HEK293 (cell line): ENCODE data around the gene YPEL5.
"Not testable (repeated sequence)": the region's sequence is repeated elsewhere in the genome, so short reads cannot be mapped to it uniquely, and the experiment has no call there.

ENCODE experiments used
- CTCF ChIA-PET: fragments of 350-600 bp; formaldehyde crosslinking; extraction: SDS; loops from one replicate; lab custom pipeline; 2021; ENCODE audit warnings: antibody characterized with exemption; lab: Yijun Ruan, JAX
- POLR2A ChIA-PET: fragments of 300-600 bp; formaldehyde crosslinking; extraction: SDS; loops from one replicate; lab custom pipeline; 2020; ENCODE audit warnings: antibody characterized with exemption, inconsistent platforms; lab: Yijun Ruan, JAX
- H3K27ac ChIP-seq: fragments of 200-500 bp; sonication (Bioruptor generic); 2 replicates; pipeline ENCODE4 v1.5.1; 2014; ENCODE audit warnings: low read depth, low read length, control low read depth, inconsistent platforms; ENCODE audit errors: extremely low read depth
- H3K36me3 ChIP-seq, 2 experiments: fragments of 200-500 bp in 1 of 2; sonication (Bioruptor generic) in 1 of 2; 1 replicate in 1 of 2; 2 replicates in 1 of 2; pipeline ENCODE4 v1.5.1; 2014 to 2017; ENCODE audit warnings: inconsistent platforms in 2 of 2, low read length in 2 of 2; ENCODE audit not compliant: control insufficient read depth in 2 of 2, insufficient read depth in 1 of 2
- H3K4me1 ChIP-seq: fragments of 200-500 bp; sonication (Bioruptor generic); 2 replicates; pipeline ENCODE4 v1.5.1; 2014; ENCODE audit warnings: mild to moderate bottlenecking, low read length, inconsistent platforms; ENCODE audit not compliant: control insufficient read depth, insufficient read depth
- H3K4me3 ChIP-seq: 2 replicates; pipeline ENCODE4 v1.5.1; 2011; ENCODE audit warnings: low read depth, mild to moderate bottlenecking, control low read depth, low read length, moderate library complexity
- H3K9me3 ChIP-seq: fragments of 200-500 bp; sonication (Bioruptor generic); 2 replicates; pipeline ENCODE4 v1.5.1; 2014; ENCODE audit warnings: low read depth, low read length, inconsistent platforms; ENCODE audit not compliant: control insufficient read depth, insufficient read depth
- GLI2 ChIP-seq: fragments of 450-650 bp; formaldehyde crosslinking; IDR thresholded peaks from 2 replicates; pipeline ENCODE4; 2017; ENCODE audit warnings: missing biosample characterization, missing genetic modification characterization, low read depth, borderline replicate concordance
- GLIS2 ChIP-seq: fragments of 450-650 bp; formaldehyde crosslinking; IDR thresholded peaks from 2 replicates; pipeline ENCODE4 v1.5.1; 2016; ENCODE audit warnings: missing biosample characterization, missing genetic modification characterization
- KLF10 ChIP-seq: fragments of 450-650 bp; IDR thresholded peaks from 2 replicates; pipeline ENCODE4 v1.5.1; 2018; ENCODE audit warnings: missing biosample characterization, mild to moderate bottlenecking, missing genetic modification characterization
- REPIN1 ChIP-seq: fragments of 450-650 bp; formaldehyde crosslinking; IDR thresholded peaks from 2 replicates; pipeline ENCODE4 v1.5.1; 2017; ENCODE audit warnings: missing biosample characterization, missing genetic modification characterization, low read depth
- SCRT1 ChIP-seq: fragments of 450-650 bp; formaldehyde crosslinking; IDR thresholded peaks from 2 replicates; pipeline ENCODE4 v1.5.1; 2016; ENCODE audit warnings: missing biosample characterization, missing genetic modification characterization, borderline replicate concordance
- SETDB1 ChIP-seq: IDR thresholded peaks from one replicate; pipeline ENCODE4 v1.6.1; 2017; ENCODE audit warnings: mild to moderate bottlenecking, low read length, moderate library complexity, mixed read lengths; ENCODE audit not compliant: insufficient read length
- SP3 ChIP-seq: fragments of 450-650 bp; formaldehyde crosslinking; IDR thresholded peaks from 2 replicates; pipeline ENCODE4 v1.5.1; 2016; ENCODE audit warnings: missing biosample characterization, missing genetic modification characterization
- ZBTB20 ChIP-seq: fragments of 450-650 bp; formaldehyde crosslinking; IDR thresholded peaks from 2 replicates; pipeline ENCODE4 v1.5.1; 2016; ENCODE audit warnings: missing biosample characterization, missing genetic modification characterization
- ZBTB48 ChIP-seq: fragments of 450-650 bp; formaldehyde crosslinking; IDR thresholded peaks from 2 replicates; pipeline ENCODE4 v1.5.1; 2016; ENCODE audit warnings: missing biosample characterization, missing genetic modification characterization
- ZFHX2 ChIP-seq: fragments of 450-650 bp; formaldehyde crosslinking; conservative IDR thresholded peaks from 2 replicates; pipeline ENCODE4 v1.5.1; 2016; ENCODE audit warnings: missing biosample characterization, missing genetic modification characterization
- ZNF366 ChIP-seq: fragments of 450-650 bp; formaldehyde crosslinking; conservative IDR thresholded peaks from 2 replicates; pipeline ENCODE4 v1.5.1; 2016; ENCODE audit warnings: missing biosample characterization, missing genetic modification characterization
- ZNF394 ChIP-seq: fragments of 450-650 bp; formaldehyde crosslinking; IDR thresholded peaks from 2 replicates; pipeline ENCODE4 v1.5.1; 2016; ENCODE audit warnings: missing biosample characterization, missing genetic modification characterization, mild to moderate bottlenecking, moderate library complexity, borderline replicate concordance
- ZNF791 ChIP-seq: fragments of 450-650 bp; formaldehyde crosslinking; IDR thresholded peaks from 2 replicates; pipeline ENCODE4 v1.5.1; 2016; ENCODE audit warnings: missing biosample characterization, missing genetic modification characterization
- TF ChIP-seq, protein P1 (sequence below): fragments of 450-650 bp; formaldehyde crosslinking; IDR thresholded peaks from 2 replicates; pipeline ENCODE4 v1.5.1; 2016; ENCODE audit warnings: missing biosample characterization, missing genetic modification characterization
- TF ChIP-seq, protein P2 (sequence below): fragments of 450-650 bp; IDR thresholded peaks from 2 replicates; pipeline ENCODE4 v1.5.1; 2018; ENCODE audit warnings: missing biosample characterization, mild to moderate bottlenecking, missing genetic modification characterization
- TF ChIP-seq, protein P3 (sequence below): fragments of 450-650 bp; formaldehyde crosslinking; IDR thresholded peaks from 2 replicates; pipeline ENCODE4 v1.5.1; 2016; ENCODE audit warnings: missing biosample characterization, missing genetic modification characterization

YPEL5 gene

DNA sequence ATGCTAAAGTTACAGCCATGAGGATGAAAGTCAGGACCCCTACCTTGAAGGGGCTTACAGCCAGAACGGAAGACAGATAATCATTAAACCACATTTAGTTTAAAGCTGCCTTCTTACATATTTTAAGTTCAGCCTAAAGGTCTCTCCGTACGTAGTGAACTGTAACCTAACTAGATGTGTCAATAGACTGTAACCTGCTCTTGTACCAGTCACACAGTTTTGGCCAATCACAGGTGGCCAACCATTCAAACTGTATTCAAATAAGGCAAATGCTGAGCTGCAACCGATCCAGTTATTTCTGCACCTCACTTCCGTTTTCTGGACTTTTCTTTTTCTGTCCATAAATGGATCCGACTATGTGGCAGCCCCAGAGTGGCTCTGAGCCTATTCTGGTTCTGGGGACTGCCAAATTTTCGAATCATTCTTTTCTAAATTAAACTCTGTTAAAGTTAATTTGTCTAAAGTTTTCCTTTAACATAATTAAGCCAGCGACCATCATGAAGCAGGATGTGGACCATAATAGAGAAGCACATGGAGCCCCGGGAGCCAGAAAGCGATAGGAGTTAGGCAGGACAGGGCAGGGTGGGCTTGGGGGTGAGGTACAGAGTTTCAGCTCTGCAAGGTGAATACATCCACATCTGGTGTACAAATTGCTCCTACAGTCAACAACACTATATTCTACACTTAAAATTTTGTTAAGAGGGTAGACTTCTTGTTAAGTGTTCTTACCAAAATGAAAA is 48.4 kb upstream of the YPEL5 start:
- TF ChIP-seq, protein P1, sequence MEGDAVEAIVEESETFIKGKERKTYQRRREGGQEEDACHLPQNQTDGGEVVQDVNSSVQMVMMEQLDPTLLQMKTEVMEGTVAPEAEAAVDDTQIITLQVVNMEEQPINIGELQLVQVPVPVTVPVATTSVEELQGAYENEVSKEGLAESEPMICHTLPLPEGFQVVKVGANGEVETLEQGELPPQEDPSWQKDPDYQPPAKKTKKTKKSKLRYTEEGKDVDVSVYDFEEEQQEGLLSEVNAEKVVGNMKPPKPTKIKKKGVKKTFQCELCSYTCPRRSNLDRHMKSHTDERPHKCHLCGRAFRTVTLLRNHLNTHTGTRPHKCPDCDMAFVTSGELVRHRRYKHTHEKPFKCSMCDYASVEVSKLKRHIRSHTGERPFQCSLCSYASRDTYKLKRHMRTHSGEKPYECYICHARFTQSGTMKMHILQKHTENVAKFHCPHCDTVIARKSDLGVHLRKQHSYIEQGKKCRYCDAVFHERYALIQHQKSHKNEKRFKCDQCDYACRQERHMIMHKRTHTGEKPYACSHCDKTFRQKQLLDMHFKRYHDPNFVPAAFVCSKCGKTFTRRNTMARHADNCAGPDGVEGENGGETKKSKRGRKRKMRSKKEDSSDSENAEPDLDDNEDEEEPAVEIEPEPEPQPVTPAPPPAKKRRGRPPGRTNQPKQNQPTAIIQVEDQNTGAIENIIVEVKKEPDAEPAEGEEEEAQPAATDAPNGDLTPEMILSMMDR (tag by site-specific recombination), result no peak
- TF ChIP-seq, protein P2, sequence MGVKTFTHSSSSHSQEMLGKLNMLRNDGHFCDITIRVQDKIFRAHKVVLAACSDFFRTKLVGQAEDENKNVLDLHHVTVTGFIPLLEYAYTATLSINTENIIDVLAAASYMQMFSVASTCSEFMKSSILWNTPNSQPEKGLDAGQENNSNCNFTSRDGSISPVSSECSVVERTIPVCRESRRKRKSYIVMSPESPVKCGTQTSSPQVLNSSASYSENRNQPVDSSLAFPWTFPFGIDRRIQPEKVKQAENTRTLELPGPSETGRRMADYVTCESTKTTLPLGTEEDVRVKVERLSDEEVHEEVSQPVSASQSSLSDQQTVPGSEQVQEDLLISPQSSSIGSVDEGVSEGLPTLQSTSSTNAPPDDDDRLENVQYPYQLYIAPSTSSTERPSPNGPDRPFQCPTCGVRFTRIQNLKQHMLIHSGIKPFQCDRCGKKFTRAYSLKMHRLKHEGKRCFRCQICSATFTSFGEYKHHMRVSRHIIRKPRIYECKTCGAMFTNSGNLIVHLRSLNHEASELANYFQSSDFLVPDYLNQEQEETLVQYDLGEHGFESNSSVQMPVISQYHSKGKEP (tag by site-specific recombination), result no peak
- TF ChIP-seq ZNF394 (tag by site-specific recombination), result no peak
- no peak for TF ChIP-seq SP3 (tag by site-specific recombination)
- TF ChIP-seq GLIS2 (tag by site-specific recombination), result no peak
- no peak for TF ChIP-seq ZBTB48 (tag by site-specific recombination)
- no peak for TF ChIP-seq ZNF366 (tag by site-specific recombination)
- TF ChIP-seq, protein P3, sequence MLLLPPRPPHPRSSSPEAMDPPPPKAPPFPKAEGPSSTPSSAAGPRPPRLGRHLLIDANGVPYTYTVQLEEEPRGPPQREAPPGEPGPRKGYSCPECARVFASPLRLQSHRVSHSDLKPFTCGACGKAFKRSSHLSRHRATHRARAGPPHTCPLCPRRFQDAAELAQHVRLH (tag by site-specific recombination), result no peak
- no peak for TF ChIP-seq SCRT1 (tag by site-specific recombination)
- TF ChIP-seq, all 188 proteins: peak for 0
- no peak overlapping the region for H3K4me3 ChIP-seq
- H3K4me1 ChIP-seq, result no peaks in the 10 kb centered on the region
- no peaks in the 10 kb centered on the region for H3K9me3 ChIP-seq
- ChIA-PET POLR2A (no interaction called here), CTCF (interaction anchor here (0.6 to 4.3 kb wide), 3 partner anchors 17 to 1505 kb away, joined by 3 to 29 read pairs (median 4); no protein-coding TSS in a partner anchor)
- no peak overlapping the region for H3K27ac ChIP-seq
- no peaks in the 10 kb centered on the region for H3K36me3 ChIP-seq

DNA sequence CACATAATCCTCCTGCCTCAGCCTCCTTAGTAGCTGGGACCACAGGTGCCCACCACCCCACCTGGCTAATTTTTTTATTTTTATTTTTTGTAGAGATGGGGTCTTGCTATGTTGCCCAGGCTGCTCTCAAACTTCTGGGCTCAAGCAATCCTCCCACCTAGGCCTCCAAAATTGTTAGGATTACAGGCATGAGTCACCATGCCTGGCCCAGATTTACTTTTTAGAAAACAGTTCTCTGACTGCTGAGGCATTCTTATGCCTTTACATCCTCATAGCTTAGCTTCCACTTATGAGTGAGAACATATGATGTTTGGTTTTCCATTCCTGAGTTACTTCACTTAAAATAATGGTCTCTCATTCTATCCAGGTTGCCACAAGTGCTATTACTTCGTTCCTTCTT is 47.4 kb upstream of the YPEL5 start:
- H3K27ac ChIP-seq, H3K9me3 ChIP-seq, H3K4me3 ChIP-seq, POLR2A ChIA-PET, H3K4me1 ChIP-seq, H3K36me3 ChIP-seq: not testable (repeated sequence)
- CTCF ChIA-PET, result interaction anchor here (0.7 to 4.3 kb wide), 3 partner anchors 16 to 612 kb away, joined by 3 to 29 read pairs (median 3); no protein-coding TSS in a partner anchor

DNA sequence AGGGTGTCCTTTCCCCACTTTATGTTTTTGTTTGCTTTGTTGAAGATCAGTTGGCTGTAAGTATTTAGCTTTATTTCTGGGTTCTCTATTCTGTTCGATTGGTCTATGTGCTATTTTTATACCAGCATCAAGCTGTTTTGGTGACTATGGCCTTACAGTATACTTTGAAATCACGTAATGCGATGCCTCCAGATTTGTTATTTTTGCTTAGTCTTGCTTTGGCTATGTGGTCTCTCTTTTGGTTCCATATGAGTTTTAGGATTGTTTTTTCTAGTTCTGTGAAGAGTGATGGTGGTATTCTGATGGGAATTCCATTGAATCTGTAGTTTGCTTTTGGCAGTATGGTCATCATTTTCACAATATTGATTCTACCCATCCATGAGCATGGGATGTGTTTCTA is 46.1 kb upstream of the YPEL5 start:
- H3K36me3 ChIP-seq, result not testable (repeated sequence)
- CTCF ChIA-PET, result interaction anchor here (0.7 to 4.3 kb wide), 3 partner anchors 10 to 59 kb away, joined by 5 to 29 read pairs (median 10); no protein-coding TSS in a partner anchor
- POLR2A ChIA-PET, result interaction anchor here (0.8 kb wide), 1 partner anchor 15 kb away, joined by 3 read pairs; no protein-coding TSS in a partner anchor

DNA sequence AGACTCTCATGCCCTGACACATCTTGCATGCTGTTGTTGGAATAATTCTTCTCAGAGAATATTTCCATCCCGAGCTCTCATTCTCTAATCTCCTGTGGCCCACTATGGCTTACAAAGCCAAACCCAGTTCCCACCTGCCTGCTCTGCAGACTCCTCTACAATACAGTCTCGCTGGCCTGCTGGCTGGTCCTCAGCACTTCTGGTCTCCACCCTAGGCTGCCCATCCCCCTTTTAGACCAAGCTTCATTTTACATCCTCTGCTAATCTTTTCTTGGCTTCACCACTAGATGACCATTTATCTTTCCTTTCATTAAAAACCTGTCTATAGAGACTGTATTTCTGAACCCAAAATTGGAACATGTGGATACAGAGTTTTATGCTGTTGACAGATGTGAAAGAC is 42.5 kb upstream of the YPEL5 start:
- H3K36me3 ChIP-seq, result no peaks in the 10 kb centered on the region
- H3K27ac ChIP-seq, result no peak overlapping the region
- ChIA-PET CTCF (interaction anchor here (0.6 kb wide), 1 partner anchor 549 kb away, joined by 5 read pairs; no protein-coding TSS in a partner anchor), POLR2A (no interaction called here)
- H3K4me1 ChIP-seq, result no peaks in the 10 kb centered on the region
- TF ChIP-seq REPIN1 (tag by site-specific recombination), result no peak
- TF ChIP-seq SP3 (tag by site-specific recombination), result no peak
- no peak for TF ChIP-seq ZNF791
- TF ChIP-seq GLI2 (tag by site-specific recombination), result no peak
- TF ChIP-seq KLF10 (tag by site-specific recombination), result no peak
- TF ChIP-seq ZFHX2, result no peak
- no peak for TF ChIP-seq ZBTB20 (tag by site-specific recombination)
- no peak for TF ChIP-seq SETDB1
- H3K4me3 ChIP-seq, result no peak overlapping the region
- no peaks in the 10 kb centered on the region for H3K9me3 ChIP-seq

More for the DNA sequence above, 46.1 kb upstream of the YPEL5 start:
- not testable (repeated sequence) for H3K9me3 ChIP-seq, H3K4me1 ChIP-seq, H3K27ac ChIP-seq, H3K4me3 ChIP-seq
